Measurements from ENCODE around the gene ZMAT3.
"Not testable (repeated sequence)": the region's sequence is repeated elsewhere in the genome, so short reads cannot be mapped to it uniquely, and the experiment has no call there.

ZMAT3 gene

DNA sequence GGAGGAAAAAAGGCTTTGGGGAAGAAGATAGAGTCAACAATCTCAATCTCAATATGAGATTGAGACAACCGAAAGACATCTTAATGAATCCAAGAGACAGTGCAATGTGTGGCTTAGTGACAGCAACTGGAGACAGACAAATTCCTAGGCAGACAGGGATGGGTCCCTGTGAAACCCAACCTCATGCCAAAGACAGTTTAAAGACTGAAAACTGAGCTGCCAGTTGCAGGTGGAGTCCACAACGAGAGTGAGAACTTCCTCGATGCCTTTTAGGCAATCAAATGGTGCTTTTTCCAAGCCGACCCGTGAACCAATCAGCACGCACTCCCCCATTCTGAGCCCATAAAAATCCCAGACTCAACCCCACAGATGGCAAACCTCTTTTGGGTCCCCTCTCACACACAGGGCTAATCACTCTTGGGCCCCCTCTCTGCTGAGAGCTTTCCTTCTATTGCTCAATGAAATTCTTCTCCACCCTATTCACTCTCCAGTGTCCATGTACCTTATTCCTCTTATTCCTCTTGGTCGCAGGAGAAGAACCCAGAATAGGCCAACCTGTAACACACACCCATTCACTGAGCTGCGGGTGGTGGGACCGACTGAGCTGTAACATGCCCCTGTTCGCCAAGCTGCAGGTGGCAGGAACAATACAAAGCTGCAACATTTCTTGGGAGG, 34.8 kb downstream of the ZMAT3 start:
- Histone ChIP-seq H3K4me2 (ENCODE audit: low read length) (peak overlapping the region; percentile 63), H3K9ac (ENCODE audit: low read depth, low read length) (peak overlapping the region; percentile 15), H3K4me1 (ENCODE audit: control insufficient read depth, insufficient read depth, low read length) (peaks cover 35% of the 10 kb centered on the region), H3K4me3 (ENCODE audit: low read length) (peak overlapping the region; percentile 40), H3K27me3 (ENCODE audit: control insufficient read depth, insufficient read depth, low read length) (no peaks in the 10 kb centered on the region), H3K9me3 (replicated peaks; ENCODE audit: low read length) (no peaks in the 10 kb centered on the region), H3K36me3 (ENCODE audit: insufficient read depth, low read length) (peaks cover 8% of the 10 kb centered on the region)

DNA sequence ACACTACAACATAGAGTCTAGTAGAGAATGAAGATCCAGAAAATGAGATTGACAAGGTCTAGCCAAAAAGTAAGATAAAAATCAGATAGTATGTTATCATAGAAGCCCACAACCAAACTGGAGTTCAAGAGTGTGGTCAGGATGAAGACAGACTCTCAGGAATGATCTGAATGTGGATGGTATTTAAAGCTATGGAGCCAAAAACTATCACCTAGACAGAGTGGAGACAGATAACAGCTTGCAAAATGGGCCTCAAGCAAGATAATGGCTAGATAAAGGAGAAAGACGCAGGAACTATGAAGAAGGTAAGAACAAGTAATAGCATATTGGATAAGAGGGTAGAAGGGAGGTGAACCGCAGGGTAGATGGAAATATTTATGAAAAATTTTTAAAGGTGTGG, 35.4 kb downstream of the ZMAT3 start:
- H3K36me3 ChIP-seq (ENCODE audit: insufficient read depth, low read length), result peaks cover 8% of the 10 kb centered on the region
- H3K4me1 ChIP-seq (ENCODE audit: control insufficient read depth, insufficient read depth, low read length), result peaks cover 35% of the 10 kb centered on the region
- H3K9ac ChIP-seq (ENCODE audit: low read depth, low read length), result no peak overlapping the region
- H3K4me3 ChIP-seq (ENCODE audit: low read length), result no peak overlapping the region
- no peaks in the 10 kb centered on the region for H3K27me3 ChIP-seq (ENCODE audit: control insufficient read depth, insufficient read depth, low read length)
- H3K9me3 ChIP-seq (replicated peaks; ENCODE audit: low read length), result no peaks in the 10 kb centered on the region
- H3K4me2 ChIP-seq (ENCODE audit: low read length), result peak overlapping the region; percentile 63

DNA sequence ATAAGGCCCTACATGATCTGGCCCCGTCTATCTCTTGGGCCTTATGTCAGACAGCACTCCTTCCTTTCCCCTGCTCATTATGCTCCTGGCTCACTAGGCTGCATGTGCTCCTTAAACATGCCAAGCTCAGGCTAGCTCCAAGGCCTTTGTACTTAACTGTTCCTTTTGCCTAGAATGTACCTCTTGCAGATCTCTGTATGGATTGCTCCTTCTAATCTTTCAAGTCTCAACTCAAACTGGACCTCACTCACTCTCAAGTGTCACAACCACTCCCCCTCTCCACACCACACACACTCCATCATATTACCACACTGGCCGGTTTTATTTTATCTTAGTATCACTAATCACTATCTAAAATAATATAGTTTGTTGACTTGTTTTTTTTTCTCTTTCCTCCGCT, 36.4 kb downstream of the ZMAT3 start:
- no peak overlapping the region for H3K4me2 ChIP-seq (ENCODE audit: low read length)
- H3K4me1 ChIP-seq (ENCODE audit: control insufficient read depth, insufficient read depth, low read length), result peaks cover 35% of the 10 kb centered on the region
- no peaks in the 10 kb centered on the region for H3K9me3 ChIP-seq (replicated peaks; ENCODE audit: low read length)
- no peaks in the 10 kb centered on the region for H3K27me3 ChIP-seq (ENCODE audit: control insufficient read depth, insufficient read depth, low read length)
- H3K36me3 ChIP-seq (ENCODE audit: insufficient read depth, low read length), result peaks cover 13% of the 10 kb centered on the region
- H3K9ac ChIP-seq (ENCODE audit: low read depth, low read length), result no peak overlapping the region
- no peak overlapping the region for H3K4me3 ChIP-seq (ENCODE audit: low read length)

DNA sequence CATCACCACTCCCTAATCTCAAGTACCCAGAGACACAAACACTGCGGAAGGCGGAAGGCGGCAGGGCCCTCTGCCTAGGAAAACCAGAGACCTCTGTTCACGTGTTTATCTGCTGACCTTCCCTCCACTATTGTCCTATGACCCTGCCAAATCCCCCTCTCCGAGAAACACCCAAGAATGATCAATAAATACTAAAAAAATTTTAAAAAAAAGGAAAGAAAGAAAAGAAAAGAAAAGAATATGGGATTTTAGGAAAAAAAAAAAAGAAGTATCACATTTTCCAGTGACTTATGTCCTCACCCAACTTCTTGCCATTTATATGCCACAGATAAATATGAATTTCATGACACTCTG, 38.3 kb downstream of the ZMAT3 start:
- H3K4me1 ChIP-seq (ENCODE audit: control insufficient read depth, insufficient read depth, low read length), result peaks cover 33% of the 10 kb centered on the region
- not testable (repeated sequence) for H3K9ac ChIP-seq (ENCODE audit: low read depth, low read length); H3K27me3 ChIP-seq (ENCODE audit: control insufficient read depth, insufficient read depth, low read length); H3K9me3 ChIP-seq (replicated peaks; ENCODE audit: low read length); H3K4me3 ChIP-seq (ENCODE audit: low read length); H3K4me2 ChIP-seq (ENCODE audit: low read length)
- peaks cover 13% of the 10 kb centered on the region for H3K36me3 ChIP-seq (ENCODE audit: insufficient read depth, low read length)

DNA sequence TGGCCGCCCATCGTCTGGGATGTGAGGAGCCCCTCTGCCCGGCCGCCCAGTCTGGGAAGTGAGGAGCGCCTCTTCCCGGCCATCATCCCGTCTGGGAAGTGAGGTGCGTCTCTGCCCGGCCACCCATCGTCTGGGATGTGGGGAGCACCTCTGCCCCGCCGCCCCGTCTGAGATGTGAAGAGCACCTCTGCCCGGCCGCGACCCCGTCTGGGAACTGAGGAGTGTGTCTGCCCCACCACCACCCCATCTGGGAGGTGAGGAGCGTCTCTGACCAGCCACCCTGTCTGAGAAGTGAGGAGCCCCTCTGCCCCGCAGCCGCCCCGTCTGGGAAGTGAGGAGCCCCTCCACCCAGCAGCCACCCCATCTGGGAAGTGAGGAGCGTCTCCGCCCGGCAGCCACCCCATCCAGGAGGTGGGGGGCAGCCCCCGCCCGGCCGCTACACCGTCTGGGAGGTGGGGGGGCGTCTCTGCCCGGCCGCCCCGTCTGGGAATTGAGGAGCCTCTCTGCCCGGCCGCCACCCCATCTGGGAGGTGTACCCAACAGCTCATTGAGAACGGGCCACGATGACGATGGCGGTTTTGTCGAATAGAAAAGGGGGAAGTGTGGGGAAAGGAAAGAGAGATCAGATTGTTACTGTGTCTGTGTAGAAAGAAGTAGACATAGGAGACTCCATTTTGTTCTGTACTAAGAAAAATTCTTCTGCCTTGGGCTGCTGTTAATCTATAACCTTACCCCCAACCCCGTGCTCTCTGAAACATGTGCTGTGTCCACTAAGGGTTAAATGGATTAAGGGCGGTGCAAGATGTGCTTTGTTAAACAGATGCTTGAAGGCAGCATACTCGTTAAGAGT, 38.9 kb downstream of the ZMAT3 start:
- not testable (repeated sequence) for H3K9ac ChIP-seq (ENCODE audit: low read depth, low read length); H3K4me2 ChIP-seq (ENCODE audit: low read length); H3K9me3 ChIP-seq (replicated peaks; ENCODE audit: low read length); H3K4me3 ChIP-seq (ENCODE audit: low read length); H3K27me3 ChIP-seq (ENCODE audit: control insufficient read depth, insufficient read depth, low read length)
- H3K36me3 ChIP-seq (ENCODE audit: insufficient read depth, low read length), result peaks cover 17% of the 10 kb centered on the region
- H3K4me1 ChIP-seq (ENCODE audit: control insufficient read depth, insufficient read depth, low read length), result peaks cover 33% of the 10 kb centered on the region

DNA sequence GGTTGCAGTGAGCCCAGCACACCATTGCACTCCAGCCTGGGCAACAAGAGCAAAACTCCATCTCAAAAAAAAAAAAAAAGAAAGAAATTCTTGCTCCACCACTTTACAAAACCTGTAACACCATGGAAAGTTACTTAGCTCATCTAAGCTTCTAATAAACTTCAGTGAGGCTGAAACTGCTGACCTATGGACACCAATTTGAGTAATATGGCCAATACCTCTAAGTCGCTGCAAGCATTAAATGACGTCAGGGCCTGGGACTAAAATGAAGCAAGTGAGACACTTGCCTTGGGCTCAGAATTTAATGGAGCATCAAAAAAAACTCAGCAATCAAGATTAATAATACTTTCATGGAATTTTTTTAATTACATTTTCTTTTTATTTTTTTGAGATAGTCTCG, 42.5 kb downstream of the ZMAT3 start:
- Histone ChIP-seq H3K9ac (ENCODE audit: low read depth, low read length) (no peak overlapping the region), H3K4me1 (ENCODE audit: control insufficient read depth, insufficient read depth, low read length) (peaks cover 25% of the 10 kb centered on the region), H3K9me3 (replicated peaks; ENCODE audit: low read length) (no peaks in the 10 kb centered on the region), H3K27me3 (ENCODE audit: control insufficient read depth, insufficient read depth, low read length) (no peaks in the 10 kb centered on the region), H3K4me3 (ENCODE audit: low read length) (no peak overlapping the region), H3K36me3 (ENCODE audit: insufficient read depth, low read length) (peaks cover 25% of the 10 kb centered on the region), H3K4me2 (ENCODE audit: low read length) (no peak overlapping the region)

DNA sequence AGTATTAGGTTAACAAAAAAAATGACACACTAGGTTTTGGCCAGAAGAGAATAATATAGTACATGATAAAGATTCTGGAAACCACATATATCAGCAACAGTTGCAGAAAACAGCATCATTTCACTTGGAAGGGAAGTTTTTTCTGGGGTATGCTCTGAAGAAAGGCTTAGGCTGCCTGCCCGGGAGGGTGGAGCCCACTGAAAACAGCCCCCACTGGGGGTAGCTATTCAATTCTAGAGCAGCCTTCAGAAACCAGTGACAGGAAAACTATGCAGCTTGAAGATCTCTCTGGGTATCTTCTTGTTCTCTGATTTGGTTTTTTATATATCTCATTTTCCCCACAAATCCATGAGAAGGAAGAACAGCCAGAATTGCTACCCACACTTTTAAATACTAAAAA, 43.2 kb downstream of the ZMAT3 start:
- H3K9ac ChIP-seq (ENCODE audit: low read depth, low read length), result peak overlapping the region; percentile 55
- H3K4me3 ChIP-seq (ENCODE audit: low read length), result no peak overlapping the region
- peaks cover 22% of the 10 kb centered on the region for H3K4me1 ChIP-seq (ENCODE audit: control insufficient read depth, insufficient read depth, low read length)
- H3K36me3 ChIP-seq (ENCODE audit: insufficient read depth, low read length), result peaks cover 28% of the 10 kb centered on the region
- no peak overlapping the region for H3K4me2 ChIP-seq (ENCODE audit: low read length)
- H3K27me3 ChIP-seq (ENCODE audit: control insufficient read depth, insufficient read depth, low read length), result no peaks in the 10 kb centered on the region
- H3K9me3 ChIP-seq (replicated peaks; ENCODE audit: low read length), result no peaks in the 10 kb centered on the region

DNA sequence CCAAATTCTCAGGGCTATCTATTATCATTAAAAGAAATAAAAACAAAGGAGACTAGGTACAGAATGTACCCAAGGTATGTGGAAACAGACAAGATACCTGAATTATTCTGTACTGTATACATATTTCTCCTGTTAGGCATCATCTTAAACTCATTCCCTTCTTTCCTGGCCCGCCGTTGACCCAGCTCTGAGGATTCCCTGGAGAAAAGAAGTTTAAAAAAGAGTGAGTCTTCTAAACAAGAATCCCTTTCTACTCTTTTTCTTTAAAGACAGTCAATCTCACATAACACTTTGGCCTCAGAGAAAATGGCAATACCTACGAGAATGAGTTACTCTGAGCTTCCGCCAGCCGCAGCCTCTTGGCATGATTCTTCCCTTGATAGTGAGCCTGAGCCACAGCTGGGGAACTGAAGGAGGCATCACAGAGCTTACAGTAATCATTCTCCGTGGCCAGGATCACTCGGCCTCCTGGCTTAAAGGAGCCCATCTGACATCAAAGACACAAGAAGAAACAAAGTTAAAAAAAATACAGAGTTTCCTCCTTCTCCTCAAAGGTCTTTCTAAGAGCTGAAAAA, 44.2 kb downstream of the ZMAT3 start:
- H3K9me3 ChIP-seq (replicated peaks; ENCODE audit: low read length), result no peaks in the 10 kb centered on the region
- H3K9ac ChIP-seq (ENCODE audit: low read depth, low read length), result peak overlapping the region; percentile 55
- H3K27me3 ChIP-seq (ENCODE audit: control insufficient read depth, insufficient read depth, low read length), result no peaks in the 10 kb centered on the region
- peak overlapping the region; percentile 43 for H3K4me2 ChIP-seq (ENCODE audit: low read length)
- H3K4me1 ChIP-seq (ENCODE audit: control insufficient read depth, insufficient read depth, low read length), result peaks cover 22% of the 10 kb centered on the region
- H3K36me3 ChIP-seq (ENCODE audit: insufficient read depth, low read length), result peaks cover 28% of the 10 kb centered on the region
- H3K4me3 ChIP-seq (ENCODE audit: low read length), result no peak overlapping the region

DNA sequence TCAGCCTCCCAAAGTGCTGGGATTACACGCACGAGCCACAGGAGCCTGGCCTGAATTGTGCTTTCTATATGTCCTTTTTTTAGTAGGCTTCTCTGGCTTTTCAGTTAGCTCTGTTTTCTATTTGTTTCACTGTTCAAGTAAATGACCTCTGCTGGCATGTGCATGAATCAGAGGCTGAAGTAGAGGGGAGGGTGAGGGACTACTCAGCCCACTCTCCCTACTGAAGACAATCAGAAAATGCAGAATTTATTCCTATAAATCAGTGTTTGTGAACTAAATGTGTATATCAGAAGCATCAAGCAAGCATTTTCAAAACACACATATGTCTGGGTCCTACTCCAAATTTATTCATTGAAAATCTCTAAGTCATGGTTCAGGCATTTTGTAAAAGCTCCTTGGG, 45.0 kb downstream of the ZMAT3 start:
- peak overlapping the region; percentile 55 for H3K9ac ChIP-seq (ENCODE audit: low read depth, low read length)
- H3K4me2 ChIP-seq (ENCODE audit: low read length), result peak overlapping the region; percentile 0
- H3K9me3 ChIP-seq (replicated peaks; ENCODE audit: low read length), result no peaks in the 10 kb centered on the region
- H3K4me1 ChIP-seq (ENCODE audit: control insufficient read depth, insufficient read depth, low read length), result peaks cover 24% of the 10 kb centered on the region
- H3K27me3 ChIP-seq (ENCODE audit: control insufficient read depth, insufficient read depth, low read length), result no peaks in the 10 kb centered on the region
- H3K4me3 ChIP-seq (ENCODE audit: low read length), result no peak overlapping the region
- peaks cover 31% of the 10 kb centered on the region for H3K36me3 ChIP-seq (ENCODE audit: insufficient read depth, low read length)

DNA sequence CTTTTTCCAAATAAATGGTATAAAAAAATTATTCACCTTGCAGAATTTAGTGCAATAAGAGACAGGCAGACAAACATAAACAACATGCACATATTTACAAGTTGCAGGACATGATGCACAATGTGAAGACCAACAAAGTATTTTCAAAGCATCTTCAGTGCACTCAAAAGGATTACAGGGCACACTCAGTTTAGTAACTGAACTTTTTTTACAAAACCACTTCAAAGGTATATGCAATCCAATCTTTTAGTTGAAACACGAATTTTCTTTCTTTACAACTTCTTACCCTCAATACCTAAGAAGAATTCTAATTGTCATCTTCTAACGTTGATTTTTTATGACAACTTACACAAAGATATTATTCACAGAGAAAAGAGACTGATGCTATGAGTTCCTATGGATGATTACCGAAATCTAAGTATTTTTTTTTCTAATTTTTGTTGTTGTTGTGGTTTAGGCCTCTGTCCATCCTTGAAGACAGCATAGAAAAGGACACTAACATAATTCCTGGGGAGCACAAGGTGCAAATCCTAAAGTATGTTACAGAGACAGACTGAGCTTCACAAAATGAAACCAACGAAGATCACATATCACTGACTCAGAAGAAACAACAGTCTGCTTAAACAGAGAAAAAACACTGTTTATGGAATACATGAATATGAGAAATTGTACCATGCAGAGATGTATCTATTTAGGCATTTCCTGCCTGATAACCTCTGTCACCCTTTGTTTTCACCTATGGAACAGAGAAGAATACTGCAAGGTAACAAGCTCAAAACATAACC, 50.3 kb downstream of the ZMAT3 start:
- Histone ChIP-seq H3K27me3 (ENCODE audit: control insufficient read depth, insufficient read depth, low read length) (no peaks in the 10 kb centered on the region), H3K36me3 (ENCODE audit: insufficient read depth, low read length) (peaks cover 18% of the 10 kb centered on the region), H3K9me3 (replicated peaks; ENCODE audit: low read length) (no peaks in the 10 kb centered on the region), H3K4me1 (ENCODE audit: control insufficient read depth, insufficient read depth, low read length) (peaks cover 5% of the 10 kb centered on the region), H3K9ac (ENCODE audit: low read depth, low read length) (no peak overlapping the region), H3K4me3 (ENCODE audit: low read length) (no peak overlapping the region), H3K4me2 (ENCODE audit: low read length) (peak overlapping the region; percentile 22)

DNA sequence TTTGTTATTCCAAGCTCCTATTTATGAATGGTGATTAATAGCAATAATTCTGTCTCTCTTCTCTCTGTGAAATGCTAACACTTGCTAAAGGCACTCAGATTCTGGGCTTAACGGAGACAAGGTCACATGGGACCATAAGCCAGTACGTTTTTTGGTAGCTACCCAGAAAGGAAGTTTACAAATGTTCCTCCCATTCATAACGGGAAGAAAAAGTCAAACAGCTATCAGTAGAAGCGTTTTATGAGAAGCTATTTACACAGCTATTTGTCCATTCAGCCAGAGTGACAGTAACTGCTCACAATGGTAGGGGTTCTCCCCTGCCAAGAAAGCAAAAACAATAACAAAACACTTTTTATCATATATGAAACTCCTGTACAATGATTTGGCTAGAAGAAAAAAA, 51.5 kb downstream of the ZMAT3 start:
- Histone ChIP-seq H3K9me3 (replicated peaks; ENCODE audit: low read length) (no peaks in the 10 kb centered on the region), H3K4me3 (ENCODE audit: low read length) (no peak overlapping the region), H3K27me3 (ENCODE audit: control insufficient read depth, insufficient read depth, low read length) (no peaks in the 10 kb centered on the region), H3K9ac (ENCODE audit: low read depth, low read length) (no peak overlapping the region), H3K36me3 (ENCODE audit: insufficient read depth, low read length) (peaks cover 16% of the 10 kb centered on the region), H3K4me2 (ENCODE audit: low read length) (no peak overlapping the region), H3K4me1 (ENCODE audit: control insufficient read depth, insufficient read depth, low read length) (peaks cover 5% of the 10 kb centered on the region)

All from skeletal muscle satellite cell (primary cell).